NOMO-1 treated with DMSO at 0.1 percent for 48 hours (cell line): Measurements from ENCODE around the gene PPP1R14C.

ENCODE experiments used
- DNase-seq: peaks from one replicate; lab custom pipeline; 2025; ENCODE audit not compliant: unreplicated experiment; lab: John Stamatoyannopoulos, UW

PPP1R14C gene

DNA sequence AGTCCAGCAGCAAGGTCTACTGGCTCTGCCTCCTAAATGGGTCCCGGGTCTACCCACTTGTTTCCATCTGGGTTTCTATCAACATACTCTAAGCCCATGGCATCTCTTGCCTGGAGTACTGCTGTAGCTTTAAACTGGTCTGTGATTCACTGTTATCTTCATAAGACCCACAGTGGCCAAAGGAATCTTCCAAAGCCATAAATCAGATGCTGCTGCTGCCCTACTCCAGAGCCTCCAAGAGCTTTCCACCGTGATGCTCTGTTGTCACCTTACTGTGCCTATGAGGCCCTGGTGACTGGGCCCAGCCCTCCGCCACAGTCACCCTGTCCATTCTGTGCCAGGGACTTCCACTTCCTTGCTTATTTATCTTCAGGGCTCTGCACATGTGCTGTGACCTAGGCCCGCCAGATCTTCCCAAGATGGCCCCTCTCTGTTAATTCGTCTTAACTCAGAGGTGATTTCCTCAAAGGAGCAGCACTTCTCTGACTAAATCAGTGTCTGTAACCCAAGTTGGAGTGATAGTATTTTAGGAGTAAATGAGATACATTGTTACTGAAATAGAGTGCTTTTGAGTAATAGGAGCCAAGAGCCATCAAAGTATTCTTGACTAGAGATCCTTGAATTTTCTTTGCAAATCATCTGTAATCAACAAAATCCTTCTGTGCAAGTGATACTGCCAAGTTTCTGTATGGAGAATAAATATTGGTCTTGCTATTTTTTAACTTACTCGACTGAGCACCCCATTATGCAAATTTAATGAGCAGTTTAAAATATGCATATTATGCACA is 102.5 kb downstream of the PPP1R14C start:
- no peak for DNase-seq

DNA sequence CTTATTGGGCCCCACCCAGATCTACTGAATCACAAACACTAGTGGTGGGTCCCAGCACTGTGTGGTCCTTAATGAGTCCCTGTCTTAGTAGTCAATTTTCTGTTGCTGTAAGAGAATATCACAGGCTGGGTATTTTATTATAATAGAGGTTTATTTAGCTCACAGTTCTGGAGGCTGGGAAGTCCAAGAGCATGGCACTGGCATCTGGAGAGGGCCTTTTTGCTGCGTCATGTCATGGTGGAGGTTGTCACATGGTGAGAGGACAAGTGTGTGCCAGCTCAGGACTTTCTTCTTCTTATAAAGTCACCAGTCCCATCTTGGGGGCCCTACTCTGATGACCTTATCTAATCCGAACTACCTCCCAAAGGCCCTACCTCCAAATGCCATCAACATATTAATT is 105.0 kb downstream of the PPP1R14C start:
- no peak for DNase-seq

DNA sequence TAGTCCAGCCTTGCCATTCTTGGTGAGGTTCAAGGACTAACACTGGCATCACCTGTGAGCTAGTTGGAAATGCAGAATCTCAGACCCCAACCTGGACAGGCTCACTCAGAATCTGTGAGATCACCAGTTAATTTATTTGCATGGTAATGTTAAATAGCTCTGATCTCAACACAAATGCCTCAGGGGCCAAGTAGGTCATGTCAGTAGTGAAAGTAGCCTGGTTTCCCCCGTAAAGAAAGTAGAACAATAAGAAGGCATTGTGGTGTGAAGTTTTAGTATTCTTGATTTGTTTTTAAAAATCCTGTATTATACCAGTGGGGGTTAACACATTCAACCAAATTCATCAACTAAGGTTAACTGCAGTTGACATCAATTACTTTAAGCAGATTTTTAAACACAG is 105.5 kb downstream of the PPP1R14C start:
- DNase-seq: no peak

DNA sequence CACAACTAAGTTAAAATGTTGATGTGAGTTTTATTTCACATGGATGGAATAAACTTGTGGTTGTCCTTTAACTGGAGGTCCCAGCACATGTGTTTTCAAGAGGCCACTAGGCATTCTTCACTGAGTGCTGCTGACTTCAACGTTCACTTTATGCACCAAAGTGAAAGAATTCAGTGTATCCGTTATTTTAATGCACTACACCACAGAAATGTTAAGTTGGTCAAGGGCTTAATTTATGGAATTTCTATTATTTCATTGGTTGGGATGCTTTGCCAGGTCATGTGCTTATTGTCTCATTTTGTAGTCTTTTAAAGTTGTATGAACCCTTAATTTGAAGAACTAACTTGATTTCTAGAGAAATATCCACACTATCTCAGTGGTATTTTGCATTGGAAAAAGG is 106.4 kb downstream of the PPP1R14C start:
- no peak for DNase-seq

DNA sequence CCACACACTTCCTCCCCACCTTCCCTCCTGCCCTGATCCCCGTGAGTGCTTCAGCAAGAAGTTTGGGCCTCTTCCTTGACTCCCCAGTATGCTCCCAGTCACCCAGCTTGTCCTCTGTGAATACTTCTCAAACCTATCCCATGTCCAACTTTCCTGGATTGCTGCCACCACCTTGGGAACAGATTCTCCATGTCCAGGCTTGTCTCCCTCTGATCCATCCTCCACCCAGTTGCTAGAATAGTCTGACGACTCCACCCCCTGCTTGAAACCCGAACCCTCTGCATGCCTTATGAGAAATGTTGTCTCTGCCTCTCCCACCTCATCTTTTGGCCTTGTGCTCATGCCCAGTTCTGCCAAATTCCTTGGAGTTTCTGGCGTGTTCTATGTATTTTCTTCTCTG is 108.0 kb downstream of the PPP1R14C start:
- no peak for DNase-seq

DNA sequence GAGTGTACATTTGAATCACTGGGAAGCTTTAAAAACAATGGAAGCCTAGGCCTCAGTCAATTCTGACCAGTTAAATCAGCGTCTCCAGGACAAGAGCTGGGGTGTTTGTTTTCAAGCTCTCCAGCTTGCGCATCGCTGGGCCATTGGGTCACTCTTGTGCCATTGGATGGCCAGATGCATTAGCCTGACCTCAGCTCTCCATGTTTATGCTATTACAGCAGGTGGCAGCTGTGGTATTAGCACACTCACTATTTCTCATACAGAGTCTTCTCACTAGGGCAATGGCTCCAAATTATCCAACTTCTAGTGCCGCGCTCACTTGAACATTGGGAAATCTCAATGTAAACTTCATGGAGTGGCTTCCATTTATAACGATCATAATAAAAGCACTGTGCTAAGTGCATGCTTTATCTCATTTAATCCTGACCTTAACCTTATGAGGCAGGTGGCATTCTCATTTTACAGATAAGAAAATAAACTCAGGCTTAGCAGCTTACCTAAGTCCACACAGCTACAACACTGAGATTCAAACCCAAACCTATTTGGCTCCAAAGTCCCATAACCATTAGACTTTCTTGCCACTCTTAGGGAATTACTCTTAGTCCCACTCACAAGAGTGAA is 108.8 kb downstream of the PPP1R14C start:
- DNase-seq: no peak

DNA sequence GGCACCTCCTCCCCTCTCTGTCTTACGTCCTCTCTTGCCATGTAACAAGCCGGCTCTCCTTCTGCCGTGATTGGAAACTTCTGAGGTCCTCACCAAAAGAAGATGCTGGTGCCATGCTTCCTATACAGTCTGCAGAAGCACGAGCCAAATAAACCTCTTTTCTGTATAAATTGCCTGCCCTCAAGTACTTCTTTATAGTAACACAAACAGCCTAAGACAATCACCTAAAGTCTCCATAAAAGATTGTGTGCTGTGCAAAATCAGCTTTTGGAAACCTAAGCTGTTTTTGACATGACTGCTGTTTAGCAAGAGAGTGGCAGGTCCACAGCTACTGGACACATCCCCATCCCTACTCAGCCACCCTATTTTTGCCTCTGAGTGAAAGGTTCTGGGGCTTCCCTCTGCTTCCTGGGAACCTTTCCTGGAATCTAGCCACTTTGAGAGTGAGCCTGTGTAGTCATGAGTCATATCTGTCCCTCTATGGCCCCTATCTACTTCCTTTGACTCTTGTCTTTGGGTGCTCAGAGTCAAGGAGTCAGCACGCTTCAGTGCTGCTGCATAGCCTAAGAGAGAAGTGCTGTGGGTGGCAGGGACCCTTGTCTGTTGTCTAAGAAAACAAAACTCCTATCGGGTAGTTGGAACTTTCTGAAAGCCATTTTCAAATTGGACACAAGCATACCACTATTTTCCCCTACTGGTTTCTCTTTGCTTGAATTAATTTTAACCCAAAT is 110.0 kb downstream of the PPP1R14C start:
- DNase-seq: no peak

DNA sequence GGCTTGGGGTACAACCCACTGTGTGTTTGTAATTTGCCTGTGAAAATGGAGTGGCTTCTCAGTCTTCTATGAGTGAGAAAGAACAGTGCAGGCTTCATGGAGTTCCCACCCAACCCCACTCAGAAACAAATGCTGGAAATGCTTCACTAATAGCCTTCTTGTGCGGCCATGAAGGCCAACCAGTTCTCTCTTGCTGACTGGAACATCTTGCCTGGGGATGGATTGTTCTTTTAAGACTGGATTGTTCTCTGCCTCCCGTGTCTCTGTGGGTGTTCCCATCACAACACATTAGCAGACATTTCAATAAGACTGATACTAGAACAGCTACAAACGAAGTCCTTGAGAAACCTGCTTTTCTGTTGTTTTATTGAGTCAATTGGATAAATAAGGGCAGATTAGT is 110.6 kb downstream of the PPP1R14C start:
- no peak for DNase-seq

DNA sequence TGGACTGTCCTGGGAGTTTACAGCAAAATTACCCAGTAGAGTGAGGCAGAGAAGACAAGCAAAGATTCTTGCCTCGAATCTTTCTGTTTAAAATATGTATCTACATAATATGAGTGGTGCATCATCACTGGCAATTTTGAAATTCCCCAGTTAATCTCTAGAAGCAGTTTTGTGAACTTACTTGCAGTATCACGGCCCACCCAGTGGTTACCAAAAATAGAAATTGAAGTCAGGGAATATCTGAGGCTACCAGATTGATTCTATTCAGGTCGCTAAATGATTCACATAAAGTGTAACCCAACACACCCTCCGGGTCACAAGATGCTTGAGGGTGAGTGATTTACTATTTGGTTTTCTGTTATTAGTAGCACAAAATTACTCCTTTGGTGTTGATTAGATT is 111.9 kb downstream of the PPP1R14C start:
- DNase-seq: no peak

DNA sequence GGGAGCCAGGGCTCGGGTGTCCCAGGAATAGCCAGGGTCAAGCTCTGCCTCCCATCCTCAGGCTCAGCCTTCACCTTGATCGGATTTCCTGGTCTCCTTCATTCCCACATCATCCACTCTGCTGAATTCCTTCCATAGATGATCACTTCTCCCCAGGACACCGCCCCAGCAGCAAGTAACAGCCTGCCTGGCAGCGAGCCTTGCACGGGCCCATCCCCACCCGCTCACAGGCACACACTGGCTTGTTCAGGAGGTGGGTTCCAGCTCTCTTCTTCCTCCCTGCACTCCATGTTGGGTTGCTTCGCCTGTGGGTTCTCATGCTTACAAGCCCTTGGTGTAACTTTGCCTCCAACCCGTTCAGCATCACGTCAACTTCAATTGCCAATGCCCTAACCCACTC is 113.0 kb downstream of the PPP1R14C start:
- no peak for DNase-seq

DNA sequence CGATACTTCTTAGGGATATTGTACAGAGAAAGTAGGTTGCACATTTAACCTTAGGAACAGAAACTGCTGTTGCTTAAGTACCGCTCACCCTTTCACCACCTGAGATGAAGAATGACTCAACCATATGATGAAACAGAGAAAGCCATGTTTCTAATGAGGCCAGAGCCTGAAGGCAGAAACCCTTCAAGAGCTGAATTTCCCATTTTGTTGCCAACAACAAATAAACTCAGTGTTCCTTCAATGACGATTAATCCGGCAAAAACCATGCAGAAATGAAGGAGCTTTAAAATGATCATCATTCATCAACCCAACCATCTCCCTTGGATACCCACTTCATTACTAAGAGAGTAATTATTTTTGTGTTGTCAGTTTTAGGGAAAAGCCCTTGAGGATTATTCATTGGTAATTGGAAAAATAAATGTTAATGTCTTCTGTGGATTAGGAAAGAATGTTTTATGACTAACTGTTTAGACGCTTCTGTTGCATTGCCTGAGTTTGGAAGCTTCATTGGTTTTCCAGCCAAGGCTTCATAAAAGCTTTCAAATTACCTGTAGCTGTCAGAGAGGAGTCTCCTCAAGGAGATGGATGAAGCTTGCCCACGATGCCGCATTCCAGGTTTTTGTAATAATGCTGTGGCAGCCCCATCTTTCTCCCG is 113.9 kb downstream of the PPP1R14C start:
- peak; percentile 85 for DNase-seq

DNA sequence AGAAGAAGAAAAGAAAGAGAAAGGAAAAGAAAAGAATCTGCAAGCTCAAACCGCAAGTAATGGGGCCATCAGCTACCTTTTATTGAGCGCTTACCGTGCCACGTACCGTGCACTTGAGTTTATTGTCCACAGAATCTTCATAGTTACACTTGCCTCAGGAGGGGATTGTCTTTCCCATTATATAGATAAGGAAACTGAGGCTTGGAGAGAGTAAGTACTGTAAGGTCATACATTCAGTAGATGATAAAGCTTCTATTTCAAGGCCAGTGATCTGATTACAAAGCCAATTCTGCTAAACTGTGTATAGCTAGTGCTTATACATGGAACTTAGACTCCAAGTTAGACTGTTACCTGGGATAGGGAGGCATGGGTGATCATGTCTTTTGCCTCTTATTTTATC is 115.5 kb downstream of the PPP1R14C start:
- no peak for DNase-seq

DNA sequence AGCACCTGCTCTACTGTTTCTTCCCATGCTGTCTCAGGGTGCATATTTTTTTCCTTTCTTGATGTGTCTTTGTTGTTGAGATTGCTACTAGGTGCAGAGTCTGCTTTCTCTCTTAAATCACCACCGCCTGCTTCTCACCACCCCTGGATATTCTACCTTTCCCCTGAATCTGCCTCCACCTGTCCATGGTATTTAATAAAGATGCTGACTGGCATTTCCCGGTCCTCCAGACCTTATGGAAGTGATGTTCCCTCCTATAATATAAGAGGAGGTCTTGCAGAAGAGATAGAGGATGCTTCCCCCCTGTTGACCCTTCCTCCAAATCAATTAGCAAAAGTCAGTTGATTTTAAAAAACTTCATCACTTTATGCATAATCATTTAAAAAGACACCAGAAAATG is 118.1 kb downstream of the PPP1R14C start:
- no peak for DNase-seq

DNA sequence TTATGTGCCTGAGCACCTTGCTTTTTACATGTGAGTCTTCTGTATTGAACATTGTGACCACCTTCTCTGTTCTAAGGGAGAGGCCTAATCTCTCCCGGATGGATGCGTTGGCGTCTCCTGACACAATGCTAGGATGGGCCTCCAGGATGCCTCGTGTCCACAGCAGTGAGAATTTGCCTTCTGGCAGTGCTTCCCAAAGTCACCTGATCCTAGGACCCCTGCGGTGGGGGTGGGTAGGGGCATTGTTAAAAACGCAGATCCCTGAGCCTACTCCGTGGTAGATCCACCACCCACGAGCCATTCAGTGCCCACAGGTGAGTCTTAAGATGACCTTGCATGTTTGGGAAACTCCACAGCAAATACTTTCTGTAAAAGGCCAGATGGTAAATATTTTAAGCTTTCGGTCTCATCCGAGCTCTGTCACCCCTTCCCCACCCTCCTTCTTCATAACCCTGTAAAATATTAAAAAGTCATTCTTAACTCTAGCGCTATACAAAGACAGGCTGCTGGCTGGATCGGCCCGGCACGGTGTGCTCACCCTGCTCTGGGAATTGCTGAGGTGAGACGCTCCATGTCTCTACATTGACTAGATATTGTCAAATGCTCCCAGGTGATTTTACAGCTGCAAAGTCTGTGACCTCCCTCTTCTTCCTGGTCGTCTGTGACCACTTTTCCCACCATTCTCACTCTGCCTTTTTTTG is 119.3 kb downstream of the PPP1R14C start:
- DNase-seq: no peak

DNA sequence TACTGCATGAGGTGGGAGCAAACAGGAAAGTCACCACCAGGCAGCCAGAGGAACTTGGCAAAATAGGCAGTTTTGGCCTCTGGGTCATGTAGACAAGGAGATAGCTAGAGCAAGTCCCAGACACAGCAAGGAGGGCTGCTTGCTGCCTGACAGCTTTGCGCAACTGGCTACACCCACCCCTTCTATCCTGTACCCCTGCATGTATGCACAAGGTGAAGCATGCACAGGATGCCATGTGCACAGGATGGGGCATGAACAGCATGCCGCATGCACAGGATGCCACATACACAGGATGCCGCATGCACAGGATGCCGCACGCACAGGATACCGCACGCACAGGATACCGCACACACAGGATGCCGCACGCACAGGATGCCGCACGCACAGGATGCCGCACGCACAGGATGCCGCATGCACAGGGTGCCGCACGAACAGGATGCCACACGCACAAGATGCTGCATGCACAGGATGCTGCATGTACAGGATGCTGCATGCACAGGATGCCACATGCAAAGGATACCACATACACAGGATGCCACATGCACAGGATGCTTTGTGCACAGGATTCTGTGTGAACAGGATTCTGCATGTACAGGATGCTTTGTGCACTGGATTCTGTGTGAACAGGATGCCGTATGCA is 121.0 kb downstream of the PPP1R14C start:
- DNase-seq: no peak

DNA sequence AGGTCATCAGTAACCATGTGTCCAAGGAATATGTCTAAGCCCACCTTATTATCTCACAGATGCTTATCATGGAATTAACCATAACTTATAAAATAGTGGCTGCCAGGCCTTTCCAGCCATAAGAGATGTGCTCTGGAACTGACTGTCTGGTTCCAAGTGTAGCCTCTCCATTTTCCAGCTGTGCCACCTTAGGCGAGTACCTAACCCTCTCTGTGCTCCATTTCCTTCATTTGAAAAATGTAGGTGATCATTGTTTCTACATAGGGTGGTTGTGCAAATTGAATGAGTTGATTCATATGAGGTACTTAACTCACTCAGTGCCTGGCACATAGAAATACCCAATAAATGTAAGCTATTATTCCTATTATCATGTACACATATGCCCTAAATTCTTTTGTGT is 123.5 kb downstream of the PPP1R14C start:
- DNase-seq: no peak

DNA sequence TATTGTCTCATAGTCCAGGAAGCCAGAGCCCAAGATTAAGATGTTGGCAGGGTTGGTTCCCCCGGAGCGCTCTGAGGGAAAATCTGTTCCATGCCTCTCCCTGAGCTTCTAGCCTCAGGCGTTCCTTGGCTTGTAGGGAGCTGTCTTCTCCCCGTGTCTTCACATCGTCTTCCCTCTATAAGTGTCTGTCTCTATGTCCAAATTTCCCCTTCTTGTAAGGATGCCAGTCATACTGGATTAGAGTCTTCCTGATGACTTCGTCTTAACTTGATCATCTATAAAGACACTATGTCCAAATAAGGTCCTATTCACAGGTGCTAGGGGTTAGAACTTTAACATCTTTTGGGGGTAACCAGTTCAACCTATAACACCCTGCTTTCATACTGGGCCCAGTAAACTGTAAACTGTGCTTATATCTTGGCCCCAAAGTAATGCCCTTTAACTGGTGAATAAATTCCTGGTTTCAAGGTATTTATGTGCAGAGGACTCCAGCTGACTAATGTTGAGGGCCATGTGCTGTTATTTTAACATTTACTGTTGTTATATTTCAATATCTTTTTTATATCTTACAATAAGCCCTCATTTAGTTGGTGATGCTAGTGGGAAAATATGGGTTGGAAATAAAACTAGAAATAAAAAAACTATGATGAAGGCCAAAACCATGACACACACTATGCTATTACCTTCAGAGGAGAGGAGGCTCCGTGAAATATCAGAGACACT is 124.3 kb downstream of the PPP1R14C start:
- DNase-seq: no peak

DNA sequence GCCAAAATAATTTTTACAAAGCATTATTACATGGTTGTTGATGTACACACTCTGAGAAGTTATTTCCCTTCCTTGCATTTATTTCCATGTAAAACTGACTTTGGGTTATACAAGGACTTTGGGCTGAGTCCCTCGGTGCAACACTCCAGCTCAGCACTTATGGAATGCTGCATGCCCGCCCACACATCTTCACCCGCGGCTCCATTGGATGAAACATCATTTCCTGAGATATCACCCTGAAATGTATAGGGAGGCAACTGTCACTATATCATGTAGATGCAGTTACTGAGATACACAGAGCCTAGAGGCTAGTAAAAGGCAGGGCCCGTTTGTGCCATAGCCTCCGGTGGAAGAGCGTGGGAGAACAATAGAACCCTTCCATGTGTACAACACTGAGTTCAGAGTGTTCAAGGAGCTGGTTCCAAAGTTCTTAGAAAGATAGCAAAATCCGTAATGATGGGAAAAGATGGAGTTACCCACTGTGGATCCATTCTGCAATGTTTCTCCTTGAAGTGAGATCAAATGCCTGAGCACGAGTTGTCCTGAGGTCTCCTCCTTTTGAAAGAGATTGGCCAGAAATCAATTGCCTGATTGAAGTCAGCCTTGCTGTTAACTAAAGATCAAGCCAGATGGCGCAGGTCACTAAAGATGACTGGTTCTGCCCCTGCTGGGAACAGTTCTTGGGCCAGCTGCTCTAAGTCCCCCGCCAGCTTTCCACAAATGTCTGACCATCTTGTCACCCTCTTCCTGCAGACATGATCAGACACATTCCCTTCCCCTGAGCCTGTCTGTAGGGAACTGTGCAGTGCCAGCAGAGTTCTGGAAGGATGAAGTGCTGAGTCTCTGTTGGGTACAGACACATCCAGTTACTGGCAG is 125.1 kb downstream of the PPP1R14C start:
- no peak for DNase-seq
